Measurements from ENCODE around the gene FAM174C.

DNA sequence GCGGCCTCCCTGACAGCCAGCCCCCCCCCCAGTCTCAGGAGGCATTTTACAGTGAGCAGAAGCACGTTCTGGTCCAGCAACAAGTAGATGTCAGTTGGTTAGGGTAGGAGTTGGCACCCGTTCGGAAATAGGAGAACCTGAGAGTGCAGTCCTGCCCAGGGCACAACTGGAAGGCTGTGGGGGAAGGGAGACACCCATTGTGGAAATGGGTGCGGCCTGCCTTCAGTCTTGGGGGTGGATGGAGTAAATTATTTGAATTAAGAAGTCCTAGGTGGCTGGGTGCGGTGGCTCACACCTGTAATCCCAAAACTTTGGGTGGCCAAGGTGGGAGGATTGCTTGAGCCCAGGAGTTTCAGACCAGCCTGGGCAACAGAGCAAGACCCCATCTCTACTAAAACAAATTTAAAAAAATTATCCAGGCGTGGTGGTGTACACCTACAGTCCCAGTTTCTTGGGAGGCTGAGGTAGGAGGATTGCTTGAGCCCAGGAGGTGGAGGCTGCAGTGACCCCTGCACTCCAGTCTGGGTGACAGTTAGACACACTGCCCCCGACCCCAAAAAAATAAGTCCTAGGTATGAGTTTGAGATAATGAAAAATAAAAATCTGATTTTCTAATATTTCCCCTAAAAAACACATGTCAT lies 5.0 kb upstream of the FAM174C start:
- TF ChIP-seq, protein P1, sequence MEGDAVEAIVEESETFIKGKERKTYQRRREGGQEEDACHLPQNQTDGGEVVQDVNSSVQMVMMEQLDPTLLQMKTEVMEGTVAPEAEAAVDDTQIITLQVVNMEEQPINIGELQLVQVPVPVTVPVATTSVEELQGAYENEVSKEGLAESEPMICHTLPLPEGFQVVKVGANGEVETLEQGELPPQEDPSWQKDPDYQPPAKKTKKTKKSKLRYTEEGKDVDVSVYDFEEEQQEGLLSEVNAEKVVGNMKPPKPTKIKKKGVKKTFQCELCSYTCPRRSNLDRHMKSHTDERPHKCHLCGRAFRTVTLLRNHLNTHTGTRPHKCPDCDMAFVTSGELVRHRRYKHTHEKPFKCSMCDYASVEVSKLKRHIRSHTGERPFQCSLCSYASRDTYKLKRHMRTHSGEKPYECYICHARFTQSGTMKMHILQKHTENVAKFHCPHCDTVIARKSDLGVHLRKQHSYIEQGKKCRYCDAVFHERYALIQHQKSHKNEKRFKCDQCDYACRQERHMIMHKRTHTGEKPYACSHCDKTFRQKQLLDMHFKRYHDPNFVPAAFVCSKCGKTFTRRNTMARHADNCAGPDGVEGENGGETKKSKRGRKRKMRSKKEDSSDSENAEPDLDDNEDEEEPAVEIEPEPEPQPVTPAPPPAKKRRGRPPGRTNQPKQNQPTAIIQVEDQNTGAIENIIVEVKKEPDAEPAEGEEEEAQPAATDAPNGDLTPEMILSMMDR (IDR thresholded peaks at IDR 0.05), result no peak
- TF ChIP-seq ZFX (IDR thresholded peaks at IDR 0.05; ENCODE audit: borderline replicate concordance), result no peak
